K562 (cell line): ENCODE data around the gene MAP2K7. TPM values are rescaled to one million over a fixed set of nuclear protein-coding genes. Genes with fewer than 3 reads are reported as not detected.

Experiments used
- CAMTA2 ChIP-seq: fragments of 250-450 bp; sonication (Bioruptor Pico); conservative IDR thresholded peaks from 2 replicates; pipeline ENCODE4 v1.5.1; 2022
- FOXK2 ChIP-seq, 2 experiments: fragments of 450-650 bp; IDR thresholded peaks in 1 of 2; conservative IDR thresholded peaks in 1 of 2; 2 replicates each; pipeline ENCODE4 v1.6.1; 2016; ENCODE audit warnings: low read depth in 2 of 2, mild to moderate bottlenecking in 1 of 2
- KAT2B ChIP-seq: IDR thresholded peaks from one replicate; pipeline ENCODE4 v1.6.1; 2012; ENCODE audit warnings: low read depth, mild to moderate bottlenecking, control low read depth, inconsistent platforms, low read length, moderate library complexity
- KLF6 ChIP-seq: fragments of 250-450 bp; sonication (Bioruptor Pico); IDR thresholded peaks from 2 replicates; pipeline ENCODE4 v1.4.0; 2020; ENCODE audit warnings: mild to moderate bottlenecking, moderate library complexity, borderline replicate concordance
- MAFG ChIP-seq: fragments of 450-650 bp; conservative IDR thresholded peaks from 2 replicates; pipeline ENCODE4 v1.6.1; 2016; ENCODE audit warnings: missing genetic modification characterization, missing compliant biosample characterization
- MCM2 ChIP-seq: fragments of 450-650 bp; IDR thresholded peaks from 2 replicates; pipeline ENCODE4 v1.6.1; 2017; ENCODE audit warnings: low read depth, mild to moderate bottlenecking
- MLLT1 ChIP-seq, 2 experiments: fragments of 450-650 bp; IDR thresholded peaks; 2 replicates each; pipeline ENCODE4 v1.6.1; 2016
- MYC ChIP-seq, 2 experiments: fragments of 250-450 bp in 1 of 2; sonication (Bioruptor Pico) in 1 of 2; IDR thresholded peaks; 2 replicates each; pipeline versions ENCODE4 v1.5.1 to v1.6.1; 2012 to 2021; ENCODE audit warnings: low read depth in 2 of 2, borderline replicate concordance in 1 of 2, improper control_type of control experiment in 1 of 2, low read length in 1 of 2, mild to moderate bottlenecking in 1 of 2, moderate library complexity in 1 of 2
- NFE2L1 ChIP-seq: fragments of 450-650 bp; IDR thresholded peaks from 2 replicates; pipeline ENCODE4 v1.6.1; 2016; ENCODE audit warnings: missing genetic modification characterization, low read depth, mild to moderate bottlenecking, missing compliant biosample characterization, moderate library complexity, borderline replicate concordance
- NFYB ChIP-seq: IDR thresholded peaks from 2 replicates; pipeline ENCODE4 v1.6.1; 2011; ENCODE audit warnings: mild to moderate bottlenecking, moderate library complexity; ENCODE audit not compliant: insufficient read length; ENCODE audit errors: extremely low read depth
- POLR2A ChIP-seq: fragments of 450-650 bp; conservative IDR thresholded peaks from 2 replicates; pipeline ENCODE4 v1.6.1; 2016
- POLR2AphosphoS2 ChIP-seq: IDR thresholded peaks from 2 replicates; pipeline ENCODE4 v1.6.1; 2012; ENCODE audit warnings: low read length, improper control_type of control experiment
- SMAD3 ChIP-seq: fragments of 450-650 bp; formaldehyde crosslinking; conservative IDR thresholded peaks from 2 replicates; pipeline ENCODE4 v1.4.0; 2020; ENCODE audit warnings: mild to moderate bottlenecking
- SMAD4 ChIP-seq: fragments of 250-450 bp; sonication (Bioruptor Pico); conservative IDR thresholded peaks from 2 replicates; pipeline ENCODE4 v1.8.0; 2021; ENCODE audit warnings: inconsistent platforms, mild to moderate bottlenecking, moderate library complexity
- ZBED1 ChIP-seq: IDR thresholded peaks from 2 replicates; pipeline ENCODE4 v1.6.1; 2014
- ZBTB11 ChIP-seq, 3 experiments: fragments of 200-800 bp in 1 of 3; fragments of 250-450 bp in 1 of 3; fragments of 450-650 bp in 1 of 3; sonication (Bioruptor Pico) in 1 of 3; sonication (Bioruptor generic) in 1 of 3; formaldehyde crosslinking in 1 of 3; IDR thresholded peaks; 2 replicates each; pipeline versions ENCODE4 v1.6.1 to v1.8.0; 2016 to 2022; ENCODE audit warnings: mild to moderate bottlenecking in 2 of 3, missing genetic modification characterization in 2 of 3, missing compliant biosample characterization in 1 of 3, moderate library complexity in 1 of 3
- ZKSCAN3 ChIP-seq: fragments of 250-450 bp; sonication (Bioruptor Pico); IDR thresholded peaks from 2 replicates; pipeline ENCODE4 v1.4.0; 2020
- ZNF354B ChIP-seq: fragments of 250-450 bp; sonication (Bioruptor Pico); IDR thresholded peaks from 2 replicates; pipeline ENCODE4 v1.4.0; 2020
- ZNF668 ChIP-seq: fragments of 250-450 bp; sonication (Bioruptor Pico); IDR thresholded peaks from 2 replicates; pipeline ENCODE4 v1.8.0; 2022; ENCODE audit warnings: mild to moderate bottlenecking, inconsistent platforms
- polyA plus RNA-seq, 8 experiments: library from polyadenylated mRNA; depleted of rRNA in 4 of 8; stranded (reverse) in 5 of 8; unstranded in 3 of 8; fragments of >200 nt; fragmentation: Nextera tagmentation in 2 of 8; fragmentation: Illumina TruSeq in 1 of 8; extraction: Ambion mirVana in 2 of 8; extraction: Trizol in 1 of 8; gene quantifications; 2 replicates each; pipeline versions ENCODE4 v1.2.1 to v1.2.3, GENCODE V29; 2011 to 2014; ENCODE audit warnings: inconsistent platforms in 1 of 8, missing spikeins in 1 of 8
- total RNA-seq, 7 experiments: library from RNA; depleted of rRNA in 6 of 7; stranded (reverse); fragments of >200 nt in 6 of 7; fragmentation: Illumina TruSeq in 2 of 7; extraction: Trizol in 2 of 7; gene quantifications; 2 replicates each; pipeline versions ENCODE4 v1.2.1 to v1.2.3, GENCODE V29; 2011 to 2021; ENCODE audit warnings: low replicate concordance in 1 of 7
- TF ChIP-seq, protein P1 (sequence below): fragments of 200-800 bp; sonication (Bioruptor generic); IDR thresholded peaks from 2 replicates; pipeline ENCODE4 v1.6.1; 2017; ENCODE audit warnings: missing genetic modification characterization, missing compliant biosample characterization

MAP2K7 gene
- total and polyA plus RNA-seq, 9 of the 15 experiments (the other 6 are each of a cell fraction or from before 2014, with no cell fraction given), result 0.51 to 45.8 (median 14.1) TPM

GRCh38 chr19:7920519-7921301, 17.0 kb downstream of the MAP2K7 start (continued):
- TF ChIP-seq POLR2AphosphoS2, result peak; percentile 40; the same call in 1 of the 2 replicates
- no peak for TF ChIP-seq MCM2
- TF ChIP-seq ZNF354B, result no peak
- TF ChIP-seq ZBTB11 (CRISPR knock-in tag; IDR thresholded peaks at IDR 0.05), result no peak
- TF ChIP-seq MYC (IDR thresholded peaks at IDR 0.05; ENCODE audit: low read depth, low read length), result peak; percentile 39; the same call in 1 of the 2 replicates
- no peak; the same call in 1 of the 2 replicates for TF ChIP-seq MYC (CRISPR knock-in tag; IDR thresholded peaks at IDR 0.05; ENCODE audit: borderline replicate concordance, low read depth)
- no peak for TF ChIP-seq SMAD3 (CRISPR knock-in tag)
- TF ChIP-seq ZKSCAN3 (CRISPR knock-in tag), result no peak
- TF ChIP-seq, protein P1, sequence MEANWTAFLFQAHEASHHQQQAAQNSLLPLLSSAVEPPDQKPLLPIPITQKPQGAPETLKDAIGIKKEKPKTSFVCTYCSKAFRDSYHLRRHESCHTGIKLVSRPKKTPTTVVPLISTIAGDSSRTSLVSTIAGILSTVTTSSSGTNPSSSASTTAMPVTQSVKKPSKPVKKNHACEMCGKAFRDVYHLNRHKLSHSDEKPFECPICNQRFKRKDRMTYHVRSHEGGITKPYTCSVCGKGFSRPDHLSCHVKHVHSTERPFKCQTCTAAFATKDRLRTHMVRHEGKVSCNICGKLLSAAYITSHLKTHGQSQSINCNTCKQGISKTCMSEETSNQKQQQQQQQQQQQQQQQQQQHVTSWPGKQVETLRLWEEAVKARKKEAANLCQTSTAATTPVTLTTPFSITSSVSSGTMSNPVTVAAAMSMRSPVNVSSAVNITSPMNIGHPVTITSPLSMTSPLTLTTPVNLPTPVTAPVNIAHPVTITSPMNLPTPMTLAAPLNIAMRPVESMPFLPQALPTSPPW (CRISPR knock-in tag), result peak; percentile 77
- no peak for TF ChIP-seq ZNF668 (CRISPR knock-in tag)
- TF ChIP-seq SMAD4, result 0 out of 2 replicates have a peak, but pooled peaks have one; percentile 35
- TF ChIP-seq KAT2B, result no peak
- TF ChIP-seq FOXK2 (conservative IDR thresholded peaks at IDR 0.05 in 1 of 2, IDR thresholded peaks at IDR 0.05 in 1 of 2; ENCODE audit: low read depth in 2 of 2), result no peak
- TF ChIP-seq MLLT1 (IDR thresholded peaks at IDR 0.05), result 0 out of 4 replicates have a peak, but pooled peaks of 1 of the 2 experiments have one; percentile 26
- TF ChIP-seq POLR2A, result peak; percentile 56; the same call in 1 of the 2 replicates
- no peak for TF ChIP-seq CAMTA2 (CRISPR knock-in tag)
- TF ChIP-seq KLF6 (CRISPR knock-in tag), result 0 out of 2 replicates have a peak, but pooled peaks have one; percentile 48
- TF ChIP-seq ZBED1, result no peak
- no peak for TF ChIP-seq NFE2L1 (tag)
- TF ChIP-seq MAFG (tag), result no peak
- TF ChIP-seq NFYB, result no peak
